H1 (cell line): ENCODE measurements around the gene PCDHB10. TPM values are rescaled to one million over a fixed set of nuclear protein-coding genes. Genes with fewer than 3 reads are reported as not detected.

Experiments
- CTCF ChIA-PET: fragments of 300-600 bp; sonication (Branson Sonifier 250); formaldehyde crosslinking; loops from one replicate; lab custom pipeline; 2021; ENCODE audit not compliant: partially characterized antibody; lab: Charles Lee
- POLR2A ChIA-PET: fragments of 300-600 bp; sonication (Branson Sonifier 250); formaldehyde crosslinking; loops from one replicate; lab custom pipeline; 2021; ENCODE audit warnings: inconsistent platforms; ENCODE audit not compliant: partially characterized antibody; lab: Charles Lee
- DNase-seq, 2 experiments: peaks; one replicate each; pipeline versions ENCODE4 v3.0.0 to v3.0.0-alpha.2; 2010 to 2022; ENCODE audit warnings: low spot score in 2 of 2, low read depth in 1 of 2, mixed read lengths in 1 of 2
- FAIRE-seq: peaks from 2 replicates; lab custom pipeline; 2011; peaks lifted over from hg19 to GRCh38; lab: Jason Lieb, UNC
- H2AFZ ChIP-seq: 2 replicates; pipeline ENCODE4 v1.8.1; 2012; ENCODE audit warnings: low read length, inconsistent platforms
- H2AK5ac ChIP-seq: 2 replicates; pipeline ENCODE4 v1.6.1; 2013; ENCODE audit warnings: low read depth, low read length
- H2BK120ac ChIP-seq: replicated peaks from 2 replicates; pipeline ENCODE3; 2013; ENCODE audit warnings: low read depth, low read length, inconsistent platforms
- H2BK12ac ChIP-seq: 2 replicates; pipeline ENCODE4 v1.6.1; 2013; ENCODE audit warnings: low read depth, low read length
- H2BK15ac ChIP-seq: 2 replicates; pipeline ENCODE4 v1.6.1; 2013; ENCODE audit warnings: low read length
- H2BK20ac ChIP-seq: 2 replicates; pipeline ENCODE4 v1.6.1; 2013; ENCODE audit warnings: low read length
- H2BK5ac ChIP-seq: 2 replicates; pipeline ENCODE4 v1.6.1; 2013; ENCODE audit warnings: low read depth, low read length
- H3K14ac ChIP-seq: 2 replicates; pipeline ENCODE4 v1.6.1; 2013; ENCODE audit warnings: inconsistent platforms; ENCODE audit not compliant: insufficient read length
- H3K18ac ChIP-seq: 2 replicates; pipeline ENCODE4 v1.6.1; 2013; ENCODE audit warnings: low read length; ENCODE audit errors: extremely low read depth
- H3K23ac ChIP-seq: 2 replicates; pipeline ENCODE4 v1.6.1; 2013; ENCODE audit warnings: inconsistent platforms; ENCODE audit not compliant: insufficient read length
- H3K23me2 ChIP-seq: 2 replicates; pipeline ENCODE4 v1.6.1; 2013; ENCODE audit warnings: low read depth, low read length
- H3K27ac ChIP-seq: 2 replicates; pipeline ENCODE4 v1.6.1; 2011; ENCODE audit warnings: low read depth, low read length, inconsistent platforms
- H3K27me3 ChIP-seq, 4 experiments: replicated peaks in 1 of 4; 1 replicate in 1 of 4; 2 replicates in 3 of 4; pipeline versions ENCODE4 v1.6.1 to v1.8.1; 2011 to 2013; ENCODE audit warnings: low read length in 3 of 4, mild to moderate bottlenecking in 3 of 4, inconsistent platforms in 2 of 4, mixed read lengths in 2 of 4, moderate library complexity in 1 of 4; ENCODE audit not compliant: control insufficient read depth in 3 of 4, insufficient read depth in 3 of 4; ENCODE audit errors: extremely low read depth in 1 of 4
- H3K36me3 ChIP-seq, 4 experiments: 2 replicates each; pipeline versions ENCODE4 v1.6.1 to v1.8.1; 2011 to 2013; ENCODE audit warnings: mild to moderate bottlenecking in 4 of 4, low read length in 3 of 4, moderate library complexity in 2 of 4, control low read depth in 1 of 4, inconsistent platforms in 1 of 4; ENCODE audit not compliant: insufficient read depth in 4 of 4, control insufficient read depth in 2 of 4
- H3K4ac ChIP-seq: replicated peaks from 2 replicates; pipeline ENCODE3; 2013; ENCODE audit warnings: low read length, low read depth, mixed read lengths, inconsistent platforms; ENCODE audit not compliant: insufficient read length
- H3K4me1 ChIP-seq, 4 experiments: replicated peaks in 1 of 4; 1 replicate in 1 of 4; 2 replicates in 3 of 4; pipeline versions ENCODE4 v1.6.1 to v1.8.1; 2011 to 2013; ENCODE audit warnings: low read length in 3 of 4, inconsistent platforms in 2 of 4, mixed read lengths in 1 of 4; ENCODE audit not compliant: insufficient read depth in 4 of 4, control insufficient read depth in 3 of 4
- H3K4me2 ChIP-seq, 2 experiments: 2 replicates each; pipeline versions ENCODE4 v1.6.1 to v1.8.1; 2011 to 2013; ENCODE audit warnings: low read depth in 2 of 2, low read length in 2 of 2, control low read depth in 1 of 2, inconsistent platforms in 1 of 2, mild to moderate bottlenecking in 1 of 2; ENCODE audit not compliant: insufficient read depth in 1 of 2
- H3K4me3 ChIP-seq, 4 experiments: fragments of 200-600, 300-600 bp in 1 of 4; sonication (generic), shearing (Covaris generic), sonication (Bioruptor Twin) in 1 of 4; 2 replicates each; pipeline versions ENCODE4 v1.5.1 to v1.8.1; 2011 to 2016; ENCODE audit warnings: low read length in 4 of 4, low read depth in 3 of 4, control low read depth in 2 of 4, inconsistent platforms in 2 of 4, mild to moderate bottlenecking in 2 of 4, mixed read lengths in 1 of 4, moderate library complexity in 1 of 4; ENCODE audit not compliant: insufficient read depth in 2 of 4; ENCODE audit errors: extremely low read depth in 1 of 4
- H3K56ac ChIP-seq: replicated peaks from 2 replicates; pipeline ENCODE3; 2013; ENCODE audit warnings: low read depth, mild to moderate bottlenecking, mixed read lengths, low read length, inconsistent platforms; ENCODE audit not compliant: insufficient read length
- H3K79me1 ChIP-seq: 2 replicates; pipeline ENCODE4 v1.6.1; 2013; ENCODE audit warnings: low read depth, low read length, control low read depth
- H3K79me2 ChIP-seq, 2 experiments: 2 replicates each; pipeline versions ENCODE4 v1.6.1 to v1.8.1; 2012 to 2013; ENCODE audit warnings: low read length in 2 of 2, mild to moderate bottlenecking in 2 of 2, inconsistent platforms in 1 of 2; ENCODE audit not compliant: insufficient read depth in 2 of 2, control insufficient read depth in 1 of 2
- H3K9ac ChIP-seq, 4 experiments: replicated peaks in 1 of 4; 1 replicate in 1 of 4; 2 replicates in 3 of 4; pipeline versions ENCODE4 v1.6.1 to v1.8.1; 2011 to 2013; ENCODE audit warnings: low read depth in 3 of 4, low read length in 3 of 4, control low read depth in 2 of 4, mild to moderate bottlenecking in 2 of 4, moderate library complexity in 2 of 4, inconsistent platforms in 1 of 4; ENCODE audit errors: extremely low read depth in 1 of 4
- H3K9me3 ChIP-seq, 2 experiments: 2 replicates each; pipeline versions ENCODE4 v1.6.1 to v1.8.1; 2012 to 2013; ENCODE audit warnings: mild to moderate bottlenecking in 2 of 2, moderate library complexity in 2 of 2, control low read depth in 1 of 2, inconsistent platforms in 1 of 2, low read depth in 1 of 2, low read length in 1 of 2, mixed read lengths in 1 of 2; ENCODE audit not compliant: insufficient read depth in 2 of 2
- H4K20me1 ChIP-seq, 2 experiments: replicated peaks in 1 of 2; 2 replicates each; pipeline versions ENCODE3 to v1.8.1; 2011 to 2013; ENCODE audit warnings: inconsistent platforms in 2 of 2, low read length in 2 of 2, mild to moderate bottlenecking in 1 of 2; ENCODE audit not compliant: insufficient read depth in 2 of 2, control insufficient read depth in 1 of 2
- H4K5ac ChIP-seq: 2 replicates; pipeline ENCODE4 v1.6.1; 2013; ENCODE audit warnings: low read length, low read depth, mixed read lengths, inconsistent platforms; ENCODE audit not compliant: insufficient read length
- H4K8ac ChIP-seq: 2 replicates; pipeline ENCODE4 v1.8.0; 2013; ENCODE audit warnings: mild to moderate bottlenecking, moderate library complexity, low read length, inconsistent platforms; ENCODE audit not compliant: insufficient read depth; ENCODE audit errors: extremely low read depth
- H4K91ac ChIP-seq: replicated peaks from 2 replicates; pipeline ENCODE3; 2013; ENCODE audit warnings: low read length, mixed read lengths, inconsistent platforms; ENCODE audit not compliant: insufficient read length
- ASH2L ChIP-seq: fragments of 200-600, 300-600 bp; sonication (generic); IDR thresholded peaks from one replicate; pipeline ENCODE4 v1.7.1; 2017; ENCODE audit warnings: low read length
- BRCA1 ChIP-seq: IDR thresholded peaks from 2 replicates; pipeline ENCODE4 v1.6.1; 2012; ENCODE audit warnings: low read depth, low read length, improper control_type of control experiment
- CBX5 ChIP-seq: fragments of 300-800, 300-1000 bp; sonication (generic); IDR thresholded peaks from 2 replicates; pipeline ENCODE4 v1.7.1; 2016; ENCODE audit warnings: antibody characterized with exemption, low read length, low read depth
- CBX8 ChIP-seq: fragments of 300-800, 300-1000 bp; sonication (generic); IDR thresholded peaks from 2 replicates; pipeline ENCODE4 v1.7.1; 2016; ENCODE audit warnings: low read depth, low read length, borderline replicate concordance
- CEBPB ChIP-seq: IDR thresholded peaks from 2 replicates; pipeline ENCODE4 v1.6.1; 2012; ENCODE audit warnings: low read depth, low read length
- CREB1 ChIP-seq: IDR thresholded peaks from 2 replicates; pipeline ENCODE4 v1.6.1; 2012; ENCODE audit warnings: inconsistent platforms
- EP300 ChIP-seq, 2 experiments: IDR thresholded peaks; 1 replicate in 1 of 2; 2 replicates in 1 of 2; pipeline ENCODE4 v1.6.1; 2011 to 2012; ENCODE audit warnings: low read depth in 2 of 2, low read length in 2 of 2, mild to moderate bottlenecking in 2 of 2, borderline replicate concordance in 1 of 2, inconsistent platforms in 1 of 2, moderate library complexity in 1 of 2
- JUN ChIP-seq: IDR thresholded peaks from 2 replicates; pipeline ENCODE4 v1.6.1; 2011; ENCODE audit warnings: low read depth, mild to moderate bottlenecking, improper control_type of control experiment, low read length
- KDM5A ChIP-seq: fragments of 200-600 bp; IDR thresholded peaks from 2 replicates; pipeline ENCODE4 v1.7.1; 2012; ENCODE audit warnings: mild to moderate bottlenecking, low read length, inconsistent platforms, mixed read lengths
- MAX ChIP-seq: IDR thresholded peaks from 2 replicates; pipeline ENCODE4 v1.6.1; 2012; ENCODE audit warnings: inconsistent platforms
- POLR2AphosphoS5 ChIP-seq: IDR thresholded peaks from 2 replicates; pipeline ENCODE4 v1.6.1; 2011; ENCODE audit warnings: low read depth, low read length
- SUZ12 ChIP-seq: fragments of 200-600 bp; sonication (generic); IDR thresholded peaks from 2 replicates; pipeline ENCODE4 v1.6.1; 2012; ENCODE audit warnings: mild to moderate bottlenecking, inconsistent platforms, low read length, moderate library complexity, mixed read lengths
- USF2 ChIP-seq: IDR thresholded peaks from 2 replicates; pipeline ENCODE4 v1.6.1; 2011; ENCODE audit warnings: low read length, improper control_type of control experiment
- WGBS, 2 experiments: shearing (Covaris generic) in 1 of 2; methylation state at CpG; one replicate each; pipeline versions ENCODE4 v1.1.6 to v1.1.7; 2013 to 2015; ENCODE audit warnings: low lambda C conversion rate in 2 of 2, mixed read lengths in 2 of 2, inconsistent platforms in 1 of 2, low coverage in 1 of 2, missing lambda C conversion rate in 1 of 2; ENCODE audit not compliant: insufficient replicate concordance in 2 of 2, insufficient coverage in 1 of 2, insufficient read length in 1 of 2; ENCODE audit errors: extremely low coverage in 1 of 2, missing lambda C conversion rate in 1 of 2; 5-methylcytosine and 5-hydroxymethylcytosine counted together
- polyA plus RNA-seq, 7 experiments: library from polyadenylated mRNA; depleted of rRNA in 3 of 7; stranded (reverse) in 5 of 7; unstranded in 2 of 7; fragments of >200 nt in 5 of 7; fragments of 200-250 nt in 2 of 7; gene quantifications; 1 replicate in 5 of 7; 2 replicates in 1 of 7; 4 replicates in 1 of 7; pipeline versions ENCODE4 v1.2.1 to v1.2.3, GENCODE V29; 2011 to 2013; ENCODE audit warnings: missing spikeins in 2 of 7, mixed read lengths in 2 of 7
- total RNA-seq: library from RNA; stranded (reverse); fragmentation: NEBNext Ultra II Directional; extraction: Animal tissue kit (Norgen Biotek cat#: 25700); gene quantifications from 2 replicates; pipeline ENCODE4 v1.2.1, GENCODE V29; 2021

PCDHB10 gene
- total and polyA plus RNA-seq, 2 of the 8 experiments (the other 6 are each of a cell fraction or from before 2014, with no cell fraction given) = 1.3 to 1.8 TPM

GRCh38 chr5:141180313-141180712 is 11.8 kb upstream of the PCDHB10 start:
- H3K4ac ChIP-seq = no peak overlapping the region
- H3K23me2 ChIP-seq = no peaks in the 10 kb centered on the region
- H4K20me1 ChIP-seq = no peaks in the 10 kb centered on the region
- H2AK5ac ChIP-seq = no peak overlapping the region
- H3K9ac ChIP-seq = no peak overlapping the region
- no peak overlapping the region for H3K4me2 ChIP-seq
- H3K36me3 ChIP-seq = no peaks in the 10 kb centered on the region
- WGBS, 2 experiments = 87% methylated on average over 1 of the region's 1 CpG; no CpG with 5 or more reads in 1 of the 2 experiments
- H3K27me3 ChIP-seq = no peaks in the 10 kb centered on the region
- H2BK15ac ChIP-seq = no peak overlapping the region
- H3K9me3 ChIP-seq = no peaks in the 10 kb centered on the region; a peak in 1 of 4 replicates
- FAIRE-seq (no peak), DNase-seq (no peak)
- no peak overlapping the region for H2BK20ac ChIP-seq
- POLR2A ChIA-PET = no interaction called here
- no peak overlapping the region for H3K4me3 ChIP-seq
- no peak overlapping the region for H3K27ac ChIP-seq
- H3K79me2 ChIP-seq = no peaks in the 10 kb centered on the region
- no peak overlapping the region for H2BK12ac ChIP-seq
- H4K5ac ChIP-seq = no peak overlapping the region
- no peak overlapping the region for H2BK5ac ChIP-seq
- H3K4me1 ChIP-seq = no peaks in the 10 kb centered on the region
- H4K91ac ChIP-seq = no peak overlapping the region
- H3K79me1 ChIP-seq = no peaks in the 10 kb centered on the region
- H4K8ac ChIP-seq = no peak overlapping the region
- no peak overlapping the region for H2BK120ac ChIP-seq
- H2AFZ ChIP-seq = no peak overlapping the region
- no peak overlapping the region for H3K18ac ChIP-seq
- no peak for TF ChIP-seq CEBPB
- no peak for TF ChIP-seq EP300 (IDR thresholded peaks at IDR 0.05; ENCODE audit: borderline replicate concordance in 1 of 2, low read depth in 2 of 2, low read length in 2 of 2)
- no peak for TF ChIP-seq USF2
- TF ChIP-seq SUZ12 = no peak
- no peak for TF ChIP-seq CREB1
- no peak for TF ChIP-seq BRCA1
- no peak for TF ChIP-seq POLR2AphosphoS5
- no peak for TF ChIP-seq CBX8
- TF ChIP-seq JUN = no peak
- no peak for TF ChIP-seq KDM5A
- TF ChIP-seq ASH2L = no peak
- TF ChIP-seq CBX5 = no peak
- TF ChIP-seq MAX = no peak
- no peak overlapping the region for H3K14ac ChIP-seq
- CTCF ChIA-PET = interaction anchor here (1.1 to 3.4 kb wide), 4 partner anchors 11 to 233 kb away, joined by 3 to 44 read pairs (median 22); partner anchors contain the start of genes PCDHB10, PCDHB14 and PCDHGA10
- no peak overlapping the region for H3K56ac ChIP-seq
- no peak overlapping the region for H3K23ac ChIP-seq
